ENCODE data around the gene ZNF17. TPM values are rescaled to one million over a fixed set of nuclear protein-coding genes. Genes with fewer than 3 reads are reported as not detected.
A peak's percentile ranks its signal among the peaks of the same experiment; 100 is the strongest.

ZNF17 gene
- total and polyA plus RNA-seq, 2 of the 8 experiments (the other 6 are each of a cell fraction or from before 2014, with no cell fraction given): 3.8 to 10.2 TPM

DNA sequence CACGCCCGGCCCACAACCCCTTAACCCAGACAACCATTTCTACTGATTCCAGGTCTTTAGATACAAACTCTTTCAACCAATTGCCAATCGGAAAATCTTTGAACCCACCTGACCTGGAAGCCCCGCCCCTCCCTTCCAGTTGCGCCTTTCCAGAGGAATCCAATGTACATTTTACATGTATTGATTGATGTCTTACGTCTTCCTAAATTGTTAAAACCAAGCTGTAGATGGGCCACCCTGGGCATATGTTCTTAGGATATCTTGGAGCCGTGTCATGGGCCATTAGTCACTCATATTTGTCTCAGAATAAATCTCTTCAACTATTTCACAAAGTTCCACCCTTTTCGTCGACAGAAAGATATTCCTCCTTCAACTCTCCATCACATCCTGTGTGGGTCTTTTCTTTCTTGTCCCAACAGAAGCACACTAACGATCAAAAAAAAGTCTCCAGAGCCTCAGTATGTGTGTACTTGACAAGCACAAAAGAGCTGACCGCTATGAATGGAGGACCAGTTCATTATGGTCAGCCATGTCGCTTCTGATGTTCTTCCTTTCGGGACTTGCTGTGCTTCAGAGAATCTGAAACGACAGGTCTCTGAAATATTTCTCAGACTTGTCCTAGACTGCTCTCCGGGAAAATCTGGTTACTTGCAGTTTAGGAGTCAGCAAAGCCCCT, 23.6 kb downstream of the ZNF17 start:
- H3K4me1 ChIP-seq (replicated peaks in 1 of 4; ENCODE audit: control insufficient read depth in 3 of 4, insufficient read depth in 4 of 4, low read length in 3 of 4): peaks cover 0 to 7% (median under 1%) of the 10 kb centered on the region in 4 experiments; a peak in 2 of 7 replicates
- no peak overlapping the region for H3K23ac ChIP-seq (ENCODE audit: insufficient read length)
- H3K9me3 ChIP-seq (ENCODE audit: insufficient read depth in 2 of 2, low read depth in 1 of 2, low read length in 1 of 2): no peaks in the 10 kb centered on the region; a peak in 1 of 4 replicates
- FAIRE-seq (peak; percentile 68), DNase-seq (ENCODE audit: low read depth in 1 of 2, low spot score in 2 of 2) (peak in 1 of 2 experiments; percentile 49)
- no peak overlapping the region for H4K91ac ChIP-seq (replicated peaks; ENCODE audit: insufficient read length, low read length)
- H2AFZ ChIP-seq (ENCODE audit: low read length): peak overlapping the region; percentile 52; the same call in 1 of the 2 replicates
- TF ChIP-seq, protein P1, sequence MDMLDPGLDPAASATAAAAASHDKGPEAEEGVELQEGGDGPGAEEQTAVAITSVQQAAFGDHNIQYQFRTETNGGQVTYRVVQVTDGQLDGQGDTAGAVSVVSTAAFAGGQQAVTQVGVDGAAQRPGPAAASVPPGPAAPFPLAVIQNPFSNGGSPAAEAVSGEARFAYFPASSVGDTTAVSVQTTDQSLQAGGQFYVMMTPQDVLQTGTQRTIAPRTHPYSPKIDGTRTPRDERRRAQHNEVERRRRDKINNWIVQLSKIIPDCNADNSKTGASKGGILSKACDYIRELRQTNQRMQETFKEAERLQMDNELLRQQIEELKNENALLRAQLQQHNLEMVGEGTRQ (IDR thresholded peaks at IDR 0.05; ENCODE audit: low read length): no peak
- peak overlapping the region; percentile 64 to 89 (median 81) for H3K4me3 ChIP-seq (ENCODE audit: extremely low read depth in 1 of 4, insufficient read depth in 2 of 4, low read depth in 3 of 4, low read length in 4 of 4)
- H2BK12ac ChIP-seq (ENCODE audit: low read depth, low read length): peak overlapping the region; percentile 13; the same call in 1 of the 2 replicates
- no peak overlapping the region for H2BK120ac ChIP-seq (replicated peaks; ENCODE audit: low read depth, low read length)
- peak overlapping the region; percentile 33 for H3K18ac ChIP-seq (ENCODE audit: extremely low read depth, low read length)
- H4K5ac ChIP-seq (ENCODE audit: insufficient read length, low read depth, low read length): peak overlapping the region; percentile 4
- 0 out of 2 replicates have a peak overlapping the region, but pooled peaks have one; percentile 54 for H2BK15ac ChIP-seq (ENCODE audit: low read length)
- POLR2A ChIA-PET (ENCODE audit: partially characterized antibody): interaction anchor here (0.8 to 7.0 kb wide), 22 partner anchors 9 to 476 kb away, joined by 3 to 49 read pairs (median 5); partner anchors contain the start of genes ZNF154, ZNF17, ZNF419 and ZNF548
- H3K79me2 ChIP-seq (ENCODE audit: control insufficient read depth in 1 of 2, insufficient read depth in 2 of 2, low read length in 2 of 2): peaks cover 15 to 38% of the 10 kb centered on the region in 2 experiments
- peaks cover 0 to 5% of the 10 kb centered on the region in 2 experiments for H4K20me1 ChIP-seq (replicated peaks in 1 of 2; ENCODE audit: control insufficient read depth in 1 of 2, insufficient read depth in 2 of 2, low read length in 2 of 2)
- H2BK20ac ChIP-seq (ENCODE audit: low read length): no peak overlapping the region
- CTCF ChIA-PET (ENCODE audit: partially characterized antibody): interaction anchor here (0.7 to 3.6 kb wide), 3 partner anchors 8 to 29 kb away, joined by 3 to 10 read pairs (median 3); no protein-coding TSS in a partner anchor
- H3K4ac ChIP-seq (replicated peaks; ENCODE audit: insufficient read length, low read depth, low read length): no peak overlapping the region
- H2AK5ac ChIP-seq (ENCODE audit: low read depth, low read length): no peak overlapping the region
- H3K27me3 ChIP-seq (replicated peaks in 1 of 4; ENCODE audit: control insufficient read depth in 3 of 4, extremely low read depth in 1 of 4, insufficient read depth in 3 of 4, low read length in 3 of 4): no peaks in the 10 kb centered on the region
- H3K23me2 ChIP-seq (ENCODE audit: low read depth, low read length): peaks cover 4% of the 10 kb centered on the region
- no peak overlapping the region for H3K14ac ChIP-seq (ENCODE audit: insufficient read length)
- peak overlapping the region; percentile 72 for H2BK5ac ChIP-seq (ENCODE audit: low read depth, low read length)
- H3K9ac ChIP-seq (replicated peaks in 1 of 4; ENCODE audit: extremely low read depth in 1 of 4, low read depth in 3 of 4, low read length in 3 of 4): peak overlapping the region; percentile 77 to 94 (median 86)
- H3K79me1 ChIP-seq (ENCODE audit: low read depth, low read length): peaks cover 10% of the 10 kb centered on the region
- H3K56ac ChIP-seq (replicated peaks; ENCODE audit: insufficient read length, low read depth, low read length): peak overlapping the region; percentile 67
- H3K4me2 ChIP-seq (ENCODE audit: insufficient read depth in 1 of 2, low read depth in 2 of 2, low read length in 2 of 2): peak overlapping the region; percentile 68 to 73
- H4K8ac ChIP-seq (ENCODE audit: extremely low read depth, insufficient read depth, low read length): no peak overlapping the region
- 33% methylated on average over 15 of the region's 15 CpGs; no CpG with 5 or more reads in 1 of the 2 experiments for WGBS, 2 experiments (ENCODE audit: extremely low coverage in 1 of 2, insufficient coverage in 1 of 2, insufficient read length in 1 of 2, insufficient replicate concordance in 2 of 2, low coverage in 1 of 2, low lambda C conversion rate in 2 of 2, missing lambda C conversion rate in 1 of 2)
- H3K27ac ChIP-seq (ENCODE audit: low read depth, low read length): peak overlapping the region; percentile 76
- H3K36me3 ChIP-seq (ENCODE audit: control insufficient read depth in 2 of 4, insufficient read depth in 4 of 4, low read length in 3 of 4): peaks cover 0 to 5% (median 3%) of the 10 kb centered on the region in 4 experiments; a peak in 2 of 8 replicates
